Stimulated activated CD4-positive, alpha-beta T cell treated with anti-CD3 and anti-CD28 coated beads, Interleukin-4, amount 100 ng/mL, for 24 hours (primary cell): ENCODE data around the gene ENAH.

Experiments used
- DNase-seq: peaks from one replicate; pipeline ENCODE4 v3.0.0-alpha.2; 2020

The ENAH gene

GRCh38 chr1:225554216-225554812 lies 98.6 kb downstream of the ENAH start:
- no peak for DNase-seq

GRCh38 chr1:225549821-225550220 lies 103.1 kb downstream of the ENAH start:
- DNase-seq: no peak

DNA sequence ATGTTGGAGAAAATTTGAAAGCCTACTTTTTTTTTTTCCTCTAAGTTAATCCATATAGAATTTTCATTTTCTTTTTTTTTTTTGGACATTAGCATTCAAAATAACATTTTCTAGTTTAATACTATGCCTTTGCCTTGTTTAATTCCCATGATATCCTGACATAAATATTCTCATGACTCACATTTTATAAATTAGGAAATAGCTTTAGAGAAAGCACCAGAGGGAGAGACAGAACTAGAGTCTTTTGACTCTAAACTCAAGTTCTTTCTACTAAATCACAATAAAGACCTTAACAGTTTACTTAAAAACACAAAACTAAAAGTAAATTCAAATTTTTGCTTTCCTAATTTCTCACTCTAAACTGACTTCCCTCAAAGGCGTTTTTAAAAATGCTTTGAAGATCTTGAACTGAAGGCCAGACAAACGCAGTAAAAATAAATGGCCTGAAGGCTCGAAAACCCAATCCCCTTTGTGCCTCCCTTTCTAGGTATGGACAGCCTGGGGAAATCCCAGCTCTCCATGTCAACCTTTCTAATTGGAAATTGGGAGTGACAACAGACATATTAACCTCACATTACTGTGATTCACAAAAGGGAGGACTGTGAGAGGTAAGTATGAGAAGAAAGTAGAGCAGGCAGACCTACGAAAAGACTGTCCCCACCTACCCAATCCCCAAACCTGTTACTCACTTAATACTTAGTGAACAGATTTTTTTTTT lies 104.6 kb downstream of the ENAH start:
- DNase-seq: no peak

GRCh38 chr1:225545649-225546048 lies 107.3 kb downstream of the ENAH start:
- DNase-seq: no peak

GRCh38 chr1:225544924-225545323 lies 108.0 kb downstream of the ENAH start:
- no peak for DNase-seq

- no peak for DNase-seq
These were observed 108.7 kb downstream of the ENAH start for GRCh38 chr1:225544263-225544662.

DNA sequence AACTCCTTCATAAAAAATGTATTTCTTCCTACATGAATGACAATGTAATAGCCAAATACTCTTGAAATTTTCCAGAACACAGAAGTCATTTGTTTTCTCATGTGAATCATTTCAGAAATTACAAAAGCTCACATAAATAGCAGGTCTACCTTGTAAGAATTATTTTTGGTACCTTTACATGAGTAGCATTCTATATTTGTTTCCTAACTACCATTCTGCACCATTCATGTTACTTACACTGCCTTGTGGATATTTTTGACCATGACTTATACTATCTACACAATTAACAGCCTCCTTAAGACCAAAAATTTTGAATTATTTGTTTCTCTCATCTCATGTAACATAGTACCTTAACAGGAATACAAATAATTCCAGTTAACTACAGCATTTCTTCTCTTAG lies 109.6 kb downstream of the ENAH start:
- DNase-seq: no peak

DNA sequence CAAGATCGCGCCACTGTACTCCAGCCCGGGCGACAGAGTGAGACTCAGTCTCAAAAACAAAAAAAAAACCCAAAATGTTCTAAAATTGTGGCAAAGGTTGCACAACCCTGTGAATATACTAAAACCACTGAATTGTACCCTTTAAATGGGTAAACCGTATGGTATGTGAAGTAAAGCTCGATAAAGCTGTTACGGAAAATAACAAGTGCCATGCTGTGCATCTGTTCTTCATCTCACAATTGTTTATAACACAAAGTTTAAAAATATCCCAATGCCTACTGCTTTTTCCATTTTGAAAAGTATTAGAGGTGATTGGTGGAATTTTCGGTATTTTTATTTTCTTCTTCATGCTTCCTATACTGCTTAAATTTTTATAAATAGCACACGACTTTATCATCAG lies 111.5 kb downstream of the ENAH start:
- no peak for DNase-seq

DNA sequence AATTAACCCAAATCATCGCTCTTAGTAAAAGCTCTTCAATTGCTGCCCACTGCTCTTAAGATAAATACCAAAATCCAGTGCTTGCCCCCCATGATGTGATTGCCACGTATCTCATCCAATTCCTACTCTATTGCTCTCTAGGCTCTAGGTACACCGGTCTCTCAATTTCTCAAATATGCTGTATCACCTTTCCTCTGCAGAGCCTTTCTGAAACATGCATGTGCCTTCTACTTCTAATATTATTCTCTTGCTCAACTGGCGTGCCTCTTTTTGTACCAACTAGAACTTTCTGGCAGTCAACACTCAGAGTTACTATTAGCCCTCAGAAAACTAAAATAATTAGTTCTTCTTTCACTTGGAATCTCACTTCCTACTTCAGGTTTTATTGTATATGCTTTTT lies 113.3 kb downstream of the ENAH start:
- no peak for DNase-seq

DNA sequence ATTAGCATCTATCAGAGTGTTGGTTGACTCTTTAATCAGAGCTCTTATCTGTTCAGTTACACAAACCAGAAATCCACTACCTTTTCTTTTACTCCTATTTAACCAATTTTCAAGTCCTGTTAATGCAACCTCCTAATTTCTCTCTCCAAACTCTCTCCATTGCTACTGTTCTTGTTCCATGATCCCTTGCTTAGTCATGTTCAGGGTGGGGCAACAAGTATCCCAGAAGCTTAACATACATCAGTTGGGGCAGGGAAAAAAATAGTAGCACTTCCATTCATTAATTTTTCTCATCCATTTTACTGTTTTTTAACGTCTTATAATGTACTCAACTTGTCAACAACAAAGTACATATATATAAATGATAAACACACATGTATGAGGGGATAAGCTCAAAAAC lies 113.9 kb downstream of the ENAH start:
- DNase-seq: no peak

DNA sequence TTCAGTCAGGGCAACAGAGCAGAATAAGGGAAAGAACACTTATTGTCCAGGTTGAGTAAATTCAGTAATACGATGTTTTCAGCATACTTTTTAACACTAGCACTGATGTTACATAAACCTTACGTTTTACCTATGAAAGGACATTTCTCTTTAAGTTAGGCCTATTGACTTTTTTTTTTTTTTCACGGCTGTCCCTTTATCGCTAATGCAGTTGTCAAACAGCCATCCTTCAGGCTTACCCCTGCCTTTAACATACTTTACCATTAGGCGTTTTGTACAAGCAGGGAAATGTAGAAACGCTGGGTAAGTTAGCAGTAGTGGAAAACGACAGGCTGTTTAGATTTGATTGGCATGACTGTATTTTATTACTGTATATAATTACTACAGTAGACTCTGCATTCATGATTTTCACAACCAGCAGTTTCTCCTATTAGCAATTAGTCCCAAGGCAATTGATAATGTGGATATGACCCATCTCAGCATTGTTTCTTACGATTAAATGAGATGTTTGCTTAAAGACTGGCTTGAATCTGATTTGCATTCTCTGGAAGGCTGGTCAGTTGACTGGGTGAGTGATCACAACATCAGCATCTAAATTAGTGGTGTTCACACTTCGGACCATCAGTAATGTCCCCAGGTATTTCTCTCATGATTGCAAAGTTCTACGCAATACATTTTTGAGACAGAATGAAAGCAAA lies 115.2 kb downstream of the ENAH start:
- DNase-seq: no peak

- no peak for DNase-seq
These were observed 117.6 kb downstream of the ENAH start for GRCh38 chr1:225535280-225535679.

- no peak for DNase-seq
These were observed 118.2 kb downstream of the ENAH start for GRCh38 chr1:225534772-225535171.

GRCh38 chr1:225534135-225534534 lies 118.8 kb downstream of the ENAH start:
- no peak for DNase-seq

DNA sequence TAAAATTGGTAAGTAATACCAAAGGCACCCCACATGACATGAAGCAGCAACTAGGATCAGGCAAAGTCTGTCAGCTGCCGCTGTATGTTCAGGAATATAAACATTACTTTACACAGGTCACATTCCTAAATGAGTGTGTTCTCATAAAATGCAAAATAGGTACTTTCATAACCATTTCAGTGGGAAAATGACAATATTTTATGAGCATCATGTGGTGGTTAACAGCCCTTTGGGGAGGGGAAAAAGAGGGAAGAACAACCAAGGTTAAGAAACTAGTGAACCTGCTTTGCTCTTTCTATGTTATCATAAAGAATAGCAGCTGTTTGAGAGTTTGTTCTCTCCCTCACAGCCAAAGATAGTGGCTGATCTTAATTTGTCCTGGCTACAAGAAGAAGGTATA lies 119.7 kb downstream of the ENAH start:
- no peak for DNase-seq

- no peak for DNase-seq
These were observed 120.5 kb downstream of the ENAH start for GRCh38 chr1:225532240-225532944.

GRCh38 chr1:225529726-225530125 lies 123.2 kb downstream of the ENAH start:
- DNase-seq: no peak

DNA sequence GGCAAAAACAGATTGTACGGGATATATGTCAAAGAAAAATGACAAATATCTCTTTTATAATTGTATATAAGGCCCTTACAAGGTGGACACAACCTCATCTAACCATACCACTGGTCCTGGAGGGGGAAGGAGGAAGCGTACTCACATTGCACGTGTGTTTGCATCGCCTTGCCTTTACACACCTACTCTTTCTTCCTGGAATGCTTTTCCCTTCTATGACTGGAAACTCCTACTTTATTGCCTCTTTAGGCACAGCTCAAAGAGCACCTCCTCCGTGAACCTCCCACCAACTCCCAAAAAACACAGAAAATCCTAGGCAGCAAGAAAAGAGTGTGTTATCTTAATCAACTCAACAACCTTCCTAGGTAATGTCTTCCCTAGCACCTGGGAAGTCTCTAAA lies 125.3 kb downstream of the ENAH start:
- DNase-seq: no peak

DNA sequence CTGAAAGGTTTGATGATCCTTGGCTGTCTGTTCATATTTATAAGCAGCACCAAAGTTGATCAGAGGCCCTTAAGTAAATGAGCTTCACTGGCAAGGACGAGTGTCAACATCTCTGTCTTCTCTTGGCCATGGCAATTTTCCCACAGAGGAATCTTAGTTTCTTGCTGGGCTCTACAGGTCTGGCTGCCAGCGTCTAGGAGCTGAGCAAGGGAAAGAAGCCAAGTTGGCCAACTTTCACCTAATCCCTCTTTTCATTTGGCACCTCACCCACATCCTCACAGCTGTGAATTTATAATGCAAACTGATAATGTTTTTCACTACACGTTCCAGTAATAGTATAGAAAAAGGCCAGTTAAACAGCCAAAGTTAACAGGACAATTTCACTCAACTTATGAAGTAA lies 126.0 kb downstream of the ENAH start:
- DNase-seq: no peak

GRCh38 chr1:225525377-225525776 lies 127.5 kb downstream of the ENAH start:
- DNase-seq: no peak

DNA sequence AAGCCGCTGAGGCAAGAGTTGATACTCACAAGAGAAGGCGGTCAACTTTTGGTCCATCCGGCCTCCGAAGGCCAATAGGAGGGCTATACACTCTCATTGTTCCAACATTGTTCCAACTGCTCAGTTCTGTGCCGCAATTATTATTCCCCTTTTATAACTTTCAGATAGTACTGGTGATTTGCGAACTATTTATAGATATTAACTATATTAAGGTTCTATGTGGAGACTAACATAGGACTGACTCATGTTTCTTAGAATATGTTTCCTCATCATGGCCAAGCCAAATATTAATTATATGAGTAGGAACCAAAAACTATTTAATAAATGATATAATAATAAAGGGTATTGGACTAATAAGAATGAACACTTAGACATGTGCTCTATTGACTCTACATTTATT lies 128.4 kb downstream of the ENAH start:
- DNase-seq: no peak

DNA sequence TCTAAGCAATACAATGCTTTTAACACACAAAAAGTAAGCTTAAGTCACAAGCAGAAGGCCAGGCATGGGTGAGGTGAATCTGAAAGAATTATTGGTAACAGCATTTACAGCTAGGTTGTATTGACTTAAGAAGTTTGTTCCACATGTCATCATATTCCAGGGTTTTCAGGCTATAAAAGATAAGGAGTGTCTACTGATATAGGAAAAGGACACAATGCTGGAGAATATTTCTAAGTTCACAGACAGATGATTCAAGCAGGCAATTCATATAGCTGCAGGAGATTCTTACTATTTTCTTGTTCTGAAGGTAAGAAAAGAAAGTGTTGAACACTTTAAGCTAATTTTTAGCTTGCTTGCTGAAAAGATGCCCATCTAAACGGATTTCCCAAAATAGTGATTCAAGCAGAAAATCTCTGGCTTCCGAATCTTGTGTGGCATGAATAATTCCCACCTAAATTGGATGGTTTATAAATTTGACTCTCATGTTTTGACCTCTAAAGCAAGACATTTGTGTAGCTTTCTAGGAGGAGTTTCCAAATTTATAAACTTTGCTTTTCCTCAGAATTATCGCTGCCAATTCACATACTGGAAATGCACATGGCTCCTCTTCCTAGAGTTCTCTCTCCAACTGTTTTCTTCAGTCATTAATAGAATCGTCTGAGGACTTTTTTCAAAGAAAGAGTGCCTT lies 129.5 kb downstream of the ENAH start:
- DNase-seq: no peak

DNA sequence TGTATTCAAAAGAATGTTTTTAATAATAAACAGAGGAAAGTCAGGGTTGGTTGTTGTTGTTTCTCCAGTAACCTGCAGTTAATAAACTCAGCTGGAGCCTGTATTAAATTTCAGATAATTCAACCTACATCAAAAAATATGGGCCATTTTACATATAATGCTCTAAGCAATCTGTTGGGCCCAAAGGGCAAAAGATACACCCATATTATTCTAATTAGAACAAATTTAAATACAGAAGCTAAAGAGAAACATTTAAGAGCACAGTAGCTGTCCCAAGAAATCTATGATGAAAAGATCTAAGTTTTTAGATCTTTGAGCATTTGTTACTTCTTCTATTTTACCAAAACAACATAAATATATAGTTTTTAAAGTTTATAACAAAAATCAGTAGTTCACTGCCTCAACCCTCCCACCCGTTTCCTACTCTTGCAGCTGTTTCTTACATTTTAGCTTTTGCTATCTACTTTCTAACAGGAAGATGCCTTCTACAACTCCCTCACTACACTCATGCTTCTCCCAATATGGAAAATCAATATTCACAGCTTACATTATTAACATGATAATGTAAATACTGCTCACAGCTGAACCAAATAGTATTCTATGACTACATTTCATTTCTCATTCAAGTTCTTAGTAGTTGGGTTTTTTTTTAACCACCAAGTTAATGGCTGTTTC lies 130.2 kb downstream of the ENAH start:
- no peak for DNase-seq
